MM.1S (cell line): ENCODE data around the gene SEPTIN10.

Source experiments
- DNase-seq: peaks from one replicate; pipeline ENCODE4 v3.0.0-alpha.2; 2015
- H2AFZ ChIP-seq: fragments of 300-600 bp; sonication (generic); 2 replicates; pipeline ENCODE4 v1.6.0; 2016; ENCODE audit warnings: antibody characterized with exemption, low read length
- H3F3A ChIP-seq: fragments of 300-600 bp; sonication (generic); 2 replicates; pipeline ENCODE4 v1.6.1; 2016; ENCODE audit warnings: mild to moderate bottlenecking, antibody characterized with exemption, low read length, moderate library complexity, mixed read lengths; ENCODE audit not compliant: insufficient read depth
- H3K27ac ChIP-seq: fragments of 300-600 bp; sonication (generic); 2 replicates; pipeline ENCODE4 v1.5.1; 2016; ENCODE audit warnings: mild to moderate bottlenecking, low read length
- H3K27me3 ChIP-seq: fragments of 300-600 bp; sonication (generic); replicated peaks from 2 replicates; pipeline ENCODE4 v1.6.0; 2016; ENCODE audit warnings: low read length; ENCODE audit not compliant: insufficient read depth
- H3K36me3 ChIP-seq: fragments of 300-600 bp; sonication (generic); replicated peaks from 2 replicates; pipeline ENCODE4 v1.6.1; 2016; ENCODE audit warnings: mild to moderate bottlenecking, low read length, mixed read lengths; ENCODE audit not compliant: insufficient read depth
- H3K4me1 ChIP-seq: fragments of 300-600 bp; sonication (generic); 2 replicates; pipeline ENCODE4 v1.6.1; 2016; ENCODE audit warnings: low read length, mixed read lengths
- H3K4me2 ChIP-seq: fragments of 300-600 bp; sonication (generic); 2 replicates; pipeline ENCODE4 v1.6.0; 2016; ENCODE audit warnings: low read depth, low read length
- H3K4me3 ChIP-seq: fragments of 300-600 bp; sonication (generic); 2 replicates; pipeline ENCODE4 v1.5.1; 2016; ENCODE audit warnings: low read length, mixed read lengths
- H3K79me2 ChIP-seq: fragments of 300-600 bp; sonication (generic); 2 replicates; pipeline ENCODE4 v1.6.1; 2016; ENCODE audit warnings: mixed run types, low read length, mixed read lengths
- H3K9ac ChIP-seq: fragments of 300-600 bp; sonication (generic); 2 replicates; pipeline ENCODE4 v1.6.1; 2016; ENCODE audit warnings: low read length, mixed read lengths
- H3K9me2 ChIP-seq: fragments of 300-600 bp; sonication (generic); replicated peaks from 2 replicates; pipeline ENCODE4 v1.6.1; 2016; ENCODE audit warnings: mild to moderate bottlenecking, low read length, mixed read lengths; ENCODE audit not compliant: insufficient read depth
- H3K9me3 ChIP-seq: fragments of 300-600 bp; sonication (generic); replicated peaks from 2 replicates; pipeline ENCODE4 v1.6.1; 2016; ENCODE audit warnings: mild to moderate bottlenecking, low read length, mixed read lengths; ENCODE audit not compliant: insufficient read depth
- H4K20me1 ChIP-seq: fragments of 300-600 bp; sonication (generic); 2 replicates; pipeline ENCODE4 v1.6.1; 2016; ENCODE audit warnings: mild to moderate bottlenecking, low read length, moderate library complexity, mixed read lengths; ENCODE audit not compliant: insufficient read depth
- CTCF ChIP-seq: fragments of 300-600 bp; sonication (generic); IDR thresholded peaks from 2 replicates; pipeline ENCODE4 v1.5.1; 2016; ENCODE audit warnings: antibody characterized with exemption, low read length, mixed read lengths
- EZH2 ChIP-seq: fragments of 300-600 bp; sonication (generic); optimal IDR thresholded peaks from 2 replicates; pipeline ENCODE3; 2017; ENCODE audit warnings: low read depth, mild to moderate bottlenecking, antibody characterized with exemption, low read length, mixed read lengths
- EZH2phosphoT487 ChIP-seq: fragments of 300-600 bp; sonication (generic); IDR thresholded peaks from 2 replicates; pipeline ENCODE4 v1.6.1; 2018; ENCODE audit warnings: antibody characterized with exemption, low read length

Gene SEPTIN10

GRCh38 chr2:109619032-109619615 is 5.4 kb upstream of the SEPTIN10 start:
- no peak overlapping the region for H2AFZ ChIP-seq
- H3K27me3 ChIP-seq, result no peaks in the 10 kb centered on the region
- peak overlapping the region; percentile 33; the same call in 1 of the 2 replicates for H3K4me2 ChIP-seq
- H3K79me2 ChIP-seq, result peaks cover 32% of the 10 kb centered on the region
- peak overlapping the region; percentile 62 for H3K27ac ChIP-seq
- TF ChIP-seq CTCF, result no peak
- TF ChIP-seq EZH2phosphoT487, result no peak
- TF ChIP-seq EZH2, result no peak
- H3K4me3 ChIP-seq, result no peak overlapping the region
- H3K36me3 ChIP-seq, result no peaks in the 10 kb centered on the region
- H3K9me3 ChIP-seq, result no peaks in the 10 kb centered on the region
- H3K4me1 ChIP-seq, result peaks cover 82% of the 10 kb centered on the region
- H3K9me2 ChIP-seq, result no peaks in the 10 kb centered on the region
- H3K9ac ChIP-seq, result peak overlapping the region; percentile 5; the same call in 1 of the 2 replicates
- H4K20me1 ChIP-seq, result no peaks in the 10 kb centered on the region
- peak; percentile 62 for DNase-seq
- peaks cover 53% of the 10 kb centered on the region for H3F3A ChIP-seq

- peaks cover 52% of the 10 kb centered on the region for H3K79me2 ChIP-seq
- no peaks in the 10 kb centered on the region for H4K20me1 ChIP-seq
- DNase-seq, result no peak
- peaks cover 63% of the 10 kb centered on the region for H3K4me1 ChIP-seq
- H2AFZ ChIP-seq, result no peak overlapping the region
- H3K9ac ChIP-seq, result no peak overlapping the region
- no peak for TF ChIP-seq EZH2
- TF ChIP-seq EZH2phosphoT487, result no peak
- no peak for TF ChIP-seq CTCF
- H3K4me2 ChIP-seq, result peak overlapping the region; percentile 37; the same call in 1 of the 2 replicates
- peaks cover 46% of the 10 kb centered on the region for H3F3A ChIP-seq
- H3K36me3 ChIP-seq, result no peaks in the 10 kb centered on the region
- H3K27me3 ChIP-seq, result no peaks in the 10 kb centered on the region
- H3K9me3 ChIP-seq, result no peaks in the 10 kb centered on the region
- no peak overlapping the region for H3K27ac ChIP-seq
- H3K4me3 ChIP-seq, result no peak overlapping the region
- H3K9me2 ChIP-seq, result no peaks in the 10 kb centered on the region
Observed at GRCh38 chr2:109616184-109616583, 2.4 kb upstream of the SEPTIN10 start.

GRCh38 chr2:109615637-109616144 is 1.9 kb upstream of the SEPTIN10 start:
- Histone ChIP-seq H3K9ac (no peak overlapping the region), H3K4me3 (no peak overlapping the region), H3F3A (peaks cover 43% of the 10 kb centered on the region), H2AFZ (no peak overlapping the region), H3K4me1 (peaks cover 58% of the 10 kb centered on the region), H3K27ac (no peak overlapping the region), H4K20me1 (no peaks in the 10 kb centered on the region), H3K4me2 (peak overlapping the region; percentile 37; the same call in 1 of the 2 replicates), H3K9me3 (no peaks in the 10 kb centered on the region), H3K27me3 (no peaks in the 10 kb centered on the region), H3K79me2 (peaks cover 57% of the 10 kb centered on the region), H3K36me3 (no peaks in the 10 kb centered on the region), H3K9me2 (no peaks in the 10 kb centered on the region)
- no peak for DNase-seq
- TF ChIP-seq CTCF (no peak), EZH2 (no peak), EZH2phosphoT487 (no peak)
